SU-DHL-6 (cell line): ENCODE measurements around the gene AP1G2.

Experiments
- H2AFZ ChIP-seq: fragments of 200-600 bp; sonication (generic); 2 replicates; pipeline ENCODE4 v1.6.1; 2014; ENCODE audit warnings: low read depth, mild to moderate bottlenecking, moderate library complexity, mixed read lengths, antibody characterized with exemption, low read length; ENCODE audit not compliant: severe bottlenecking
- H3F3A ChIP-seq: fragments of 200-600 bp; shearing (Covaris generic); 2 replicates; pipeline ENCODE4 v1.6.0; 2016; ENCODE audit warnings: antibody characterized with exemption, mild to moderate bottlenecking; ENCODE audit not compliant: insufficient read depth
- H3K27ac ChIP-seq: fragments of 200-600 bp; sonication (generic); 2 replicates; pipeline ENCODE4 v1.5.1; 2016; ENCODE audit warnings: low read depth, mild to moderate bottlenecking, low read length, moderate library complexity, mixed read lengths
- H3K27me3 ChIP-seq: fragments of 200-600 bp; sonication (generic), shearing (Covaris generic); 2 replicates; pipeline ENCODE4 v1.6.0; 2014; ENCODE audit warnings: mild to moderate bottlenecking, low read length
- H3K36me3 ChIP-seq: fragments of 200-600 bp; sonication (generic); 2 replicates; pipeline ENCODE4 v1.6.1; 2014; ENCODE audit warnings: mild to moderate bottlenecking, low read length, mixed read lengths
- H3K4me2 ChIP-seq: fragments of 300-600, 200-600 bp; shearing (Covaris generic), sonication (generic); 2 replicates; pipeline ENCODE4 v1.6.0; 2014; ENCODE audit warnings: low read length, low read depth, mild to moderate bottlenecking; ENCODE audit not compliant: poor library complexity, severe bottlenecking
- H3K4me3 ChIP-seq: fragments of 200-600 bp; sonication (generic); 2 replicates; pipeline ENCODE4 v1.5.1; 2014; ENCODE audit warnings: antibody characterized with exemption, low read length, mild to moderate bottlenecking, mixed read lengths; ENCODE audit not compliant: insufficient read depth, poor library complexity, severe bottlenecking
- H3K79me2 ChIP-seq: fragments of 200-600 bp; sonication (generic); 2 replicates; pipeline ENCODE4 v1.6.1; 2014; ENCODE audit warnings: mild to moderate bottlenecking, low read length, moderate library complexity; ENCODE audit not compliant: insufficient read depth
- H3K9ac ChIP-seq: fragments of 200-600 bp; sonication (generic); 2 replicates; pipeline ENCODE4 v1.7.0; 2014; ENCODE audit warnings: mild to moderate bottlenecking, low read length
- H3K9me2 ChIP-seq: fragments of 200-600 bp; sonication (generic); replicated peaks from 2 replicates; pipeline ENCODE4 v1.6.1; 2014; ENCODE audit warnings: low read length; ENCODE audit not compliant: insufficient read depth
- H3K9me3 ChIP-seq: fragments of 200-600 bp; sonication (generic); 2 replicates; pipeline ENCODE4 v1.6.1; 2014; ENCODE audit warnings: low read length, mixed read lengths; ENCODE audit not compliant: insufficient read depth
- H4K20me1 ChIP-seq: fragments of 200-600 bp; sonication (generic); 2 replicates; pipeline ENCODE4 v1.6.1; 2014; ENCODE audit warnings: low read depth, mild to moderate bottlenecking, antibody characterized with exemption, low read length, moderate library complexity, mixed read lengths
- EZH2phosphoT487 ChIP-seq: fragments of 200-600 bp; sonication (generic), shearing (Covaris generic); conservative IDR thresholded peaks from 2 replicates; pipeline ENCODE4 v1.6.1; 2018; ENCODE audit warnings: mild to moderate bottlenecking, antibody characterized with exemption, low read length, moderate library complexity, mixed read lengths
- TF ChIP-seq, protein P1 (sequence below): fragments of 200-600 bp; sonication (generic); IDR thresholded peaks from one replicate; pipeline ENCODE4 v1.5.1; 2017; ENCODE audit warnings: antibody characterized with exemption, mild to moderate bottlenecking, low read length, moderate library complexity; ENCODE audit not compliant: insufficient read depth, poor library complexity, severe bottlenecking

AP1G2 gene

DNA sequence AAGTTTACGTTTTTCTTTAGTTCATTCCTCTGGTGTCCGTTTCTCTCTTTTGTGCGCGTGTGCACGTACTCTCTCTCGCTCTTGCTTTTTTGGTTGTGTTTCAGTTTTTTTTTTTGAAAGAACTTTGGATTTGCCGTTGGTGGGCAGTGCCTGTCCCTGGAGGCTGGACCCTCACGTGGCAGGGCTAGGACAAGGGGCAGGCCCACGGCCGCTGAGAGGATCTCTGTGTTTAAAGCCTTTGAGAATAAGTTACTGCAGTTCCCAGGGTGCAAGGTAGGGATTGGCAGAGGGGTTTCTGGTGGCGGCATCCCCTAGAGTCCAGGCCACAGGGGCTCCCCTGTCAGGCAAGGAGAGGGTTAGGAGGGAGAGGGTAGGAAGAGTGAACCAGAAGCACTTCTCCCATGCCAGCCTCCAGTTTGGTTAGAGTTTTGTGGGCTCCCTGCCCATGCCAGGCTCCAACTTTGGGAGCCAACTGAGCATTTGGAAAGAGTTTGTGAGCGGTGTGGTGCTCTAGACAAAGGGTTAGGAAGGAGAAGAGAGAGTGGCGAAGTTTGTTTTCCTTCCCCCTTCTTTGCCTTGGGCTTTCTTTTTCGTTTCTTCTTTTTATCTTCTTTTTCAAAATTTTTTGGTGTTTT, 46.6 kb downstream of the AP1G2 start:
- Histone ChIP-seq H3K36me3 (no peaks in the 10 kb centered on the region), H3K27me3 (no peaks in the 10 kb centered on the region), H3K9me2 (no peaks in the 10 kb centered on the region), H3K9me3 (no peaks in the 10 kb centered on the region), H3K4me2 (no peak overlapping the region), H3K4me3 (no peak overlapping the region), H3K9ac (no peak overlapping the region), H2AFZ (no peak overlapping the region), H3K27ac (no peak overlapping the region), H4K20me1 (no peaks in the 10 kb centered on the region), H3K79me2 (no peaks in the 10 kb centered on the region), H3F3A (no peaks in the 10 kb centered on the region)
- TF ChIP-seq EZH2phosphoT487 = no peak
- TF ChIP-seq, protein P1, sequence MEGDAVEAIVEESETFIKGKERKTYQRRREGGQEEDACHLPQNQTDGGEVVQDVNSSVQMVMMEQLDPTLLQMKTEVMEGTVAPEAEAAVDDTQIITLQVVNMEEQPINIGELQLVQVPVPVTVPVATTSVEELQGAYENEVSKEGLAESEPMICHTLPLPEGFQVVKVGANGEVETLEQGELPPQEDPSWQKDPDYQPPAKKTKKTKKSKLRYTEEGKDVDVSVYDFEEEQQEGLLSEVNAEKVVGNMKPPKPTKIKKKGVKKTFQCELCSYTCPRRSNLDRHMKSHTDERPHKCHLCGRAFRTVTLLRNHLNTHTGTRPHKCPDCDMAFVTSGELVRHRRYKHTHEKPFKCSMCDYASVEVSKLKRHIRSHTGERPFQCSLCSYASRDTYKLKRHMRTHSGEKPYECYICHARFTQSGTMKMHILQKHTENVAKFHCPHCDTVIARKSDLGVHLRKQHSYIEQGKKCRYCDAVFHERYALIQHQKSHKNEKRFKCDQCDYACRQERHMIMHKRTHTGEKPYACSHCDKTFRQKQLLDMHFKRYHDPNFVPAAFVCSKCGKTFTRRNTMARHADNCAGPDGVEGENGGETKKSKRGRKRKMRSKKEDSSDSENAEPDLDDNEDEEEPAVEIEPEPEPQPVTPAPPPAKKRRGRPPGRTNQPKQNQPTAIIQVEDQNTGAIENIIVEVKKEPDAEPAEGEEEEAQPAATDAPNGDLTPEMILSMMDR = no peak

DNA sequence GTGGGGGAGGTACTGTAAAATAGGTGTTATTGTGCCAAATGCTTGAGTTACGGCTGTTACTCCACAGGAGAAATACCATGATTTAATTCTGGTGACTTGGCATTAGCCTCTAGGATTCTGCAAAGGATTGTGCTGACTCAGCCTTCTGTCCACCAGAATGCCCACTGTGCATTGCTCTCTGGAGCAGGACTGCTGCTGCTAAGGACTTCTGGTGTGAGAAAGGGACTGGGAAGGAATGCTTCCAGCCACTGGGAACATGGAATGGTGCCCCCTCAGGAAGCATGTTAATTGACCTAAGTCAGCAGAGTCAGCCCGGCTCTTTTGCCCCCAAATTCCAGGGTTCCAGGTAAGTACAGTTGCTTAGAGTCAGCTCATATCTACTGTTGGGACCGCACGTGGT, 48.9 kb downstream of the AP1G2 start:
- Histone ChIP-seq H3K9me3 (no peaks in the 10 kb centered on the region), H4K20me1 (no peaks in the 10 kb centered on the region), H3K27me3 (no peaks in the 10 kb centered on the region), H3K9ac (no peak overlapping the region), H3K79me2 (no peaks in the 10 kb centered on the region), H3F3A (no peaks in the 10 kb centered on the region), H2AFZ (no peak overlapping the region), H3K4me2 (no peak overlapping the region), H3K4me3 (no peak overlapping the region), H3K27ac (no peak overlapping the region), H3K9me2 (no peaks in the 10 kb centered on the region), H3K36me3 (no peaks in the 10 kb centered on the region)
- no peak for TF ChIP-seq EZH2phosphoT487
- TF ChIP-seq, protein P1 = no peak

GRCh38 chr14:23517650-23518326, 49.8 kb downstream of the AP1G2 start:
- Histone ChIP-seq H3K9me3 (no peaks in the 10 kb centered on the region), H3K36me3 (no peaks in the 10 kb centered on the region), H3K27me3 (no peaks in the 10 kb centered on the region), H3F3A (no peaks in the 10 kb centered on the region), H3K27ac (no peak overlapping the region), H3K9me2 (no peaks in the 10 kb centered on the region), H3K79me2 (no peaks in the 10 kb centered on the region), H3K4me2 (no peak overlapping the region), H4K20me1 (no peaks in the 10 kb centered on the region), H3K9ac (no peak overlapping the region), H3K4me3 (no peak overlapping the region), H2AFZ (no peak overlapping the region)
- TF ChIP-seq, protein P1 = no peak
- TF ChIP-seq EZH2phosphoT487 = no peak
